K562 (cell line): ENCODE results near the gene EFNA2. TPM values are rescaled to one million over a fixed set of nuclear protein-coding genes. Genes with fewer than 3 reads are reported as not detected.
A peak's percentile ranks its signal among the peaks of the same experiment; 100 is the strongest.

Source experiments
- ATAC-seq: fragments of 200-7000 bp; cut with Tn5 transposase; 3 replicates; pipeline ENCODE4 v1.9.1; 2020; ENCODE audit warnings: moderate library complexity
- BruUV-seq: library from RNA; stranded (reverse); fragments of 400-500 nt; replicated peaks from 2 replicates; lab custom pipeline; 2021; lab: Mats Ljungman, UMichigan
- CTCF ChIA-PET: fragments of 300-600 bp; formaldehyde crosslinking; extraction: SDS; loops from one replicate; lab custom pipeline; 2021; ENCODE audit warnings: low intra/inter-chr PET ratio; lab: Yijun Ruan, JAX
- POLR2A ChIA-PET: fragments of 300-600, 350-650 bp; sonication (Branson Sonifier 250); formaldehyde crosslinking; extraction: SDS; loops from one replicate; lab custom pipeline; 2021; ENCODE audit warnings: antibody characterized with exemption, inconsistent platforms; lab: Yijun Ruan, JAX
- DNase-seq, 4 experiments: peaks; one replicate each; pipeline versions ENCODE4 v3.0.0 to v3.0.0-alpha.2; 2011 to 2018; ENCODE audit warnings: low spot score in 3 of 4, mixed read lengths in 3 of 4; ENCODE audit errors: extremely low read depth in 1 of 4
- FAIRE-seq: peaks from 2 replicates; lab custom pipeline; 2011; peaks lifted over from hg19 to GRCh38; lab: Jason Lieb, UNC
- H2AFZ ChIP-seq: 2 replicates; pipeline ENCODE4 v1.6.0; 2011; ENCODE audit warnings: low read depth, low read length, control low read depth, inconsistent platforms
- H3K27ac ChIP-seq: fragments of 200-600 bp; 3 replicates; pipeline ENCODE4 v1.8.0; 2011; ENCODE audit warnings: low read depth, mild to moderate bottlenecking, control low read depth, inconsistent platforms, low read length, moderate library complexity, mixed read lengths; ENCODE audit errors: extremely low read depth
- H3K27me3 ChIP-seq, 2 experiments: fragments of 300-600 bp in 1 of 2; 2 replicates in 1 of 2; 3 replicates in 1 of 2; pipeline versions ENCODE4 v1.6.0 to v1.8.0; 2011; ENCODE audit warnings: inconsistent platforms in 2 of 2, low read length in 2 of 2, mild to moderate bottlenecking in 1 of 2, mixed read lengths in 1 of 2, moderate library complexity in 1 of 2; ENCODE audit not compliant: control insufficient read depth in 2 of 2, insufficient read depth in 2 of 2
- H3K36me3 ChIP-seq: fragments of 300-600 bp; 3 replicates; pipeline ENCODE4 v1.8.0; 2011; ENCODE audit warnings: mild to moderate bottlenecking, low read length, inconsistent platforms; ENCODE audit not compliant: control insufficient read depth, insufficient read depth
- H3K4me1 ChIP-seq, 2 experiments: fragments of 200-600 bp in 1 of 2; replicated peaks in 1 of 2; 2 replicates in 1 of 2; 3 replicates in 1 of 2; pipeline versions ENCODE4 v1.5.1 to v1.8.0; 2011; ENCODE audit warnings: inconsistent platforms in 2 of 2, low read length in 2 of 2, mild to moderate bottlenecking in 1 of 2, mixed read lengths in 1 of 2, moderate library complexity in 1 of 2; ENCODE audit not compliant: control insufficient read depth in 2 of 2, insufficient read depth in 2 of 2
- H3K4me2 ChIP-seq: 2 replicates; pipeline ENCODE4 v1.6.1; 2011; ENCODE audit warnings: low read length, control low read depth, inconsistent platforms, mixed read lengths; ENCODE audit not compliant: insufficient read depth
- H3K4me3 ChIP-seq: fragments of 200-600 bp; sonication (generic), shearing (Covaris generic); 2 replicates; pipeline ENCODE4 v1.5.1; 2016; ENCODE audit warnings: control low read depth, inconsistent platforms
- H3K79me2 ChIP-seq: fragments of 200-600 bp; 3 replicates; pipeline ENCODE4 v1.8.0; 2011; ENCODE audit warnings: low read length, inconsistent platforms; ENCODE audit not compliant: control insufficient read depth, insufficient read depth
- H3K9ac ChIP-seq, 2 experiments: 2 replicates each; pipeline versions ENCODE4 v1.6.0 to v1.6.1; 2011; ENCODE audit warnings: low read depth in 2 of 2, low read length in 2 of 2, control low read depth in 1 of 2, inconsistent platforms in 1 of 2, mild to moderate bottlenecking in 1 of 2, mixed read lengths in 1 of 2; ENCODE audit not compliant: insufficient read depth in 1 of 2
- H3K9me1 ChIP-seq: one replicate; pipeline ENCODE4 v1.6.0; 2011; ENCODE audit warnings: inconsistent platforms, mild to moderate bottlenecking, low read length, moderate library complexity; ENCODE audit not compliant: control insufficient read depth, insufficient read depth
- H3K9me3 ChIP-seq: replicated peaks from 2 replicates; pipeline ENCODE4 v1.5.1; 2011; ENCODE audit warnings: low read depth, low read length, inconsistent platforms; ENCODE audit not compliant: control insufficient read depth, insufficient read depth
- H4K20me1 ChIP-seq: replicated peaks from 2 replicates; pipeline ENCODE4 v1.6.1; 2011; ENCODE audit warnings: low read length, inconsistent platforms, mixed read lengths; ENCODE audit not compliant: control insufficient read depth, insufficient read depth
- BCOR ChIP-seq: fragments of 450-650 bp; IDR thresholded peaks from 2 replicates; pipeline ENCODE4 v1.6.1; 2016
- E2F1 ChIP-seq: sonication (generic); formaldehyde crosslinking; IDR thresholded peaks from 2 replicates; pipeline ENCODE4 v1.8.1; 2023; ENCODE audit warnings: mild to moderate bottlenecking, missing genetic modification reagents, moderate library complexity
- SMAD2 ChIP-seq: fragments of 150-350 bp; IDR thresholded peaks from 2 replicates; pipeline ENCODE4 v1.6.1; 2014; ENCODE audit warnings: low read depth, mild to moderate bottlenecking, low read length
- SREBF1 ChIP-seq: fragments of 150-350 bp; IDR thresholded peaks from 2 replicates; pipeline ENCODE4 v1.6.1; 2014; ENCODE audit warnings: antibody characterized with exemption, low read depth, low read length, borderline replicate concordance
- TCF3 ChIP-seq: sonication (generic); formaldehyde crosslinking; IDR thresholded peaks from 2 replicates; pipeline ENCODE4 v1.4.0; 2020; ENCODE audit warnings: mild to moderate bottlenecking, missing genetic modification reagents
- TEAD1 ChIP-seq, 2 experiments: fragments of 450-650 bp in 1 of 2; sonication (generic) in 1 of 2; formaldehyde crosslinking; IDR thresholded peaks; 2 replicates each; pipeline versions ENCODE4 v1.4.0 to v1.8.0; 2020 to 2022; ENCODE audit warnings: mild to moderate bottlenecking in 2 of 2, missing genetic modification reagents in 1 of 2
- ZBTB40 ChIP-seq, 2 experiments: fragments of 450-650 bp in 1 of 2; sonication (generic) in 1 of 2; formaldehyde crosslinking in 1 of 2; IDR thresholded peaks; 2 replicates each; pipeline versions ENCODE4 v1.7.1 to v1.9.0; 2016 to 2022; ENCODE audit warnings: inconsistent platforms in 1 of 2, mild to moderate bottlenecking in 1 of 2, missing genetic modification reagents in 1 of 2
- ZNF121 ChIP-seq: sonication (generic); formaldehyde crosslinking; conservative IDR thresholded peaks from 2 replicates; pipeline ENCODE4 v1.8.0; 2022; ENCODE audit warnings: missing genetic modification reagents
- WGBS: fragments of 100-300 bp; shearing (Covaris generic); methylation state at CpG from one replicate; pipeline ENCODE4 v1.1.6; 2016; ENCODE audit warnings: low coverage, mixed read lengths; ENCODE audit not compliant: insufficient coverage; ENCODE audit errors: missing lambda C conversion rate; 5-methylcytosine and 5-hydroxymethylcytosine counted together
- in situ Hi-C: fragments of 300-500 bp; cut with MboI; formaldehyde crosslinking; loops from 4 replicates; pipeline ENCODE4 v1.15.0; 2018; ENCODE audit warnings: inconsistent platforms, mixed read lengths
- intact Hi-C: fragments of 100-400 bp; cut with micrococcal nuclease; formaldehyde crosslinking; loops from 2 replicates; pipeline ENCODE4 v1.14.2; 2022
- polyA plus RNA-seq, 8 experiments: library from polyadenylated mRNA; depleted of rRNA in 4 of 8; stranded (reverse) in 5 of 8; unstranded in 3 of 8; fragments of >200 nt; fragmentation: Nextera tagmentation in 2 of 8; fragmentation: Illumina TruSeq in 1 of 8; extraction: Ambion mirVana in 2 of 8; extraction: Trizol in 1 of 8; gene quantifications; 2 replicates each; pipeline versions ENCODE4 v1.2.1 to v1.2.3, GENCODE V29; 2011 to 2014; ENCODE audit warnings: inconsistent platforms in 1 of 8, missing spikeins in 1 of 8
- total RNA-seq, 7 experiments: library from RNA; depleted of rRNA in 6 of 7; stranded (reverse); fragments of >200 nt in 6 of 7; fragmentation: Illumina TruSeq in 2 of 7; extraction: Trizol in 2 of 7; gene quantifications; 2 replicates each; pipeline versions ENCODE4 v1.2.1 to v1.2.3, GENCODE V29; 2011 to 2021; ENCODE audit warnings: low replicate concordance in 1 of 7

EFNA2 gene
- total and polyA plus RNA-seq, 9 of the 15 experiments (the other 6 are each of a cell fraction or from before 2014, with no cell fraction given) = 0.11 to 0.44 (median 0.15) TPM; not detected in 6

- Histone ChIP-seq H3K4me1 (peaks cover 6 to 66% of the 10 kb centered on the region in 2 experiments), H3K4me2 (peak overlapping the region; percentile 95), H3K4me3 (peak overlapping the region; percentile 56), H3K27ac (peak overlapping the region; percentile 78), H3K9me1 (no peaks in the 10 kb centered on the region), H3K79me2 (peaks cover 16% of the 10 kb centered on the region; the same call in 2 of the 3 replicates), H4K20me1 (peaks cover 8% of the 10 kb centered on the region; the same call in 1 of the 2 replicates), H3K9me3 (no peaks in the 10 kb centered on the region), H3K36me3 (no peaks in the 10 kb centered on the region), H2AFZ (peak overlapping the region; percentile 91), H3K9ac (peak overlapping the region; percentile 79 to 93), H3K27me3 (no peaks in the 10 kb centered on the region)
- in situ Hi-C loops (no loop called here), intact Hi-C loops (no loop called here)
- TF ChIP-seq TEAD1 (CRISPR knock-in tag; IDR thresholded peaks at IDR 0.05) (peak in 1 of 2 experiments; percentile 51; a peak in 1 of 4 replicates), SMAD2 (no peak), SREBF1 (no peak), ZBTB40 (IDR thresholded peaks at IDR 0.05) (0 out of 2 replicates have a peak, but pooled peaks have one; percentile 36), ZBTB40 (CRISPR knock-in tag; IDR thresholded peaks at IDR 0.05) (no peak), ZNF121 (peak; percentile 96), TCF3 (CRISPR knock-in tag) (no peak), E2F1 (CRISPR knock-in tag) (peak; percentile 21; the same call in 1 of the 2 replicates), BCOR (peak; percentile 29; the same call in 1 of the 2 replicates)
- FAIRE-seq (no peak), DNase-seq (no peak), ATAC-seq (peak; percentile 10)
- POLR2A ChIA-PET = interaction anchor here (0.7 to 1.6 kb wide), 8 partner anchors 9 to 64 kb away, joined by 3 to 5 read pairs (median 4); no protein-coding TSS in a partner anchor
- TSS peak; percentile 63 for BruUV-seq
- CTCF ChIA-PET = interaction anchor here (1.0 kb wide), 1 partner anchor 8 kb away, joined by 3 read pairs; no protein-coding TSS in a partner anchor
- 29% methylated on average over 17 of the region's 20 CpGs for WGBS
Observed at GRCh38 chr19:1307755-1308303, 22.2 kb downstream of the EFNA2 start.
